Uterus (tissue), 4 donors: Measurements from ENCODE around the gene JAG1. TPM values are rescaled to one million over a fixed set of nuclear protein-coding genes. Genes with fewer than 3 reads are reported as not detected.

ENCODE experiments used
- DNase-seq, 2 donors: peaks; one replicate each; pipeline ENCODE4 v3.0.0-alpha.2; 2019 to 2020
- H3K27ac ChIP-seq, 2 donors: fragments of 200-600 bp; sonication (generic); 1 replicate in 1 of 2; 2 replicates in 1 of 2; pipeline ENCODE4 v1.5.1; 2016 to 2018
- H3K27me3 ChIP-seq, 2 donors: fragments of 200-600 bp; sonication (generic); one replicate each; pipeline ENCODE4 v1.5.1; 2018 to 2019; ENCODE audit warnings: control low read depth in 1 of 2
- H3K36me3 ChIP-seq, 2 donors: fragments of 200-600 bp; sonication (generic); one replicate each; pipeline ENCODE4 v1.5.1; 2019; ENCODE audit warnings: control low read depth in 1 of 2
- H3K4me1 ChIP-seq, 2 donors: fragments of 200-600 bp; sonication (generic); one replicate each; pipeline ENCODE4 v1.5.1; 2018 to 2019; ENCODE audit warnings: control low read depth in 1 of 2
- H3K4me3 ChIP-seq, 2 donors: fragments of 200-600 bp; sonication (generic); 1 replicate in 1 of 2; 2 replicates in 1 of 2; pipeline ENCODE4 v1.5.1; 2018 to 2019; ENCODE audit warnings: mild to moderate bottlenecking in 1 of 2
- H3K9me3 ChIP-seq, 2 donors: fragments of 200-600 bp; sonication (generic); one replicate each; pipeline ENCODE4 v1.5.1; 2019; ENCODE audit warnings: control low read depth in 1 of 2
- CTCF ChIP-seq, 4 experiments: fragments of 200-600 bp in 2 of 4; fragments of 450-650 bp in 2 of 4; sonication (generic) in 2 of 4; IDR thresholded peaks; one replicate each; pipeline ENCODE4 v1.5.1; 2016 to 2019; ENCODE audit warnings: antibody characterized with exemption in 4 of 4, mild to moderate bottlenecking in 2 of 4, moderate library complexity in 1 of 4
- POLR2A ChIP-seq, 2 donors: fragments of 450-650 bp; IDR thresholded peaks; one replicate each; pipeline ENCODE4 v1.6.1; 2016; ENCODE audit warnings: antibody characterized with exemption in 2 of 2, mild to moderate bottlenecking in 1 of 2, moderate library complexity in 1 of 2
- intact Hi-C: fragments of 100-400 bp; cut with DNase I; formaldehyde crosslinking; loops from one replicate; pipeline ENCODE4 v1.15.1; 2023; ENCODE audit warnings: low total_unique reads
- total RNA-seq, 4 donors: library from RNA; depleted of rRNA in 3 of 4; stranded (reverse); fragments of >200 nt in 3 of 4; gene quantifications; one replicate each; pipeline versions ENCODE4 v1.1.0 to v1.2.4, GENCODE V29; 2014 to 2023
- donor health status: DM: yes; HTN: yes; CAD: no.

The JAG1 gene
- total RNA-seq, 4 donors from 2014 or later: 53.8 to 154 (median 111) TPM

GRCh38 chr20:10602221-10602871, 71.5 kb downstream of the JAG1 start:
- Histone ChIP-seq H3K36me3 (no peaks in the 10 kb centered on the region), H3K4me3 (no peak overlapping the region), H3K27ac (peak overlapping the region; percentile 15 to 77), H3K27me3 (no peaks in the 10 kb centered on the region), H3K9me3 (no peaks in the 10 kb centered on the region), H3K4me1 (no peaks in the 10 kb centered on the region)
- TF ChIP-seq CTCF (IDR thresholded peaks at IDR 0.05): no peak
- no peak for TF ChIP-seq POLR2A (IDR thresholded peaks at IDR 0.05)
- intact Hi-C loops: no loop called here
- DNase-seq: no peak

GRCh38 chr20:10597637-10598036, 76.2 kb downstream of the JAG1 start:
- Histone ChIP-seq H3K27ac (peak overlapping the region in 1 of 2 donors; percentile 74), H3K4me1 (no peaks in the 10 kb centered on the region), H3K4me3 (no peak overlapping the region), H3K27me3 (no peaks in the 10 kb centered on the region), H3K36me3 (no peaks in the 10 kb centered on the region), H3K9me3 (no peaks in the 10 kb centered on the region)
- DNase-seq: no peak
- intact Hi-C loops: no loop called here
- TF ChIP-seq POLR2A (IDR thresholded peaks at IDR 0.05): no peak
- TF ChIP-seq CTCF (IDR thresholded peaks at IDR 0.05): no peak

GRCh38 chr20:10596710-10597121, 77.1 kb downstream of the JAG1 start:
- Histone ChIP-seq H3K9me3 (no peaks in the 10 kb centered on the region), H3K4me1 (no peaks in the 10 kb centered on the region), H3K4me3 (no peak overlapping the region), H3K36me3 (no peaks in the 10 kb centered on the region), H3K27ac (no peak overlapping the region), H3K27me3 (no peaks in the 10 kb centered on the region)
- DNase-seq: no peak
- TF ChIP-seq CTCF (IDR thresholded peaks at IDR 0.05) (no peak), POLR2A (IDR thresholded peaks at IDR 0.05) (no peak)
- intact Hi-C loops: no loop called here

- no peaks in the 10 kb centered on the region for H3K4me1 ChIP-seq
- H3K4me3 ChIP-seq: no peak overlapping the region
- DNase-seq: no peak
- no peak overlapping the region for H3K27ac ChIP-seq
- TF ChIP-seq POLR2A (IDR thresholded peaks at IDR 0.05): no peak
- no peak for TF ChIP-seq CTCF (IDR thresholded peaks at IDR 0.05)
- H3K9me3 ChIP-seq: no peaks in the 10 kb centered on the region
- H3K36me3 ChIP-seq: no peaks in the 10 kb centered on the region
- intact Hi-C loops: no loop called here
- H3K27me3 ChIP-seq: no peaks in the 10 kb centered on the region
Observed at GRCh38 chr20:10595985-10596384, 77.8 kb downstream of the JAG1 start.

- H3K4me3 ChIP-seq: no peak overlapping the region
- no peak for DNase-seq
- H3K27me3 ChIP-seq: no peaks in the 10 kb centered on the region
- no peaks in the 10 kb centered on the region for H3K9me3 ChIP-seq
- intact Hi-C loops: no loop called here
- no peak overlapping the region for H3K27ac ChIP-seq
- no peaks in the 10 kb centered on the region for H3K36me3 ChIP-seq
- H3K4me1 ChIP-seq: no peaks in the 10 kb centered on the region
- TF ChIP-seq POLR2A (IDR thresholded peaks at IDR 0.05) (no peak), CTCF (IDR thresholded peaks at IDR 0.05) (no peak)
Observed at GRCh38 chr20:10595266-10595665, 78.5 kb downstream of the JAG1 start.
